Measurements from ENCODE around the gene C16orf87.

C16orf87 gene

DNA sequence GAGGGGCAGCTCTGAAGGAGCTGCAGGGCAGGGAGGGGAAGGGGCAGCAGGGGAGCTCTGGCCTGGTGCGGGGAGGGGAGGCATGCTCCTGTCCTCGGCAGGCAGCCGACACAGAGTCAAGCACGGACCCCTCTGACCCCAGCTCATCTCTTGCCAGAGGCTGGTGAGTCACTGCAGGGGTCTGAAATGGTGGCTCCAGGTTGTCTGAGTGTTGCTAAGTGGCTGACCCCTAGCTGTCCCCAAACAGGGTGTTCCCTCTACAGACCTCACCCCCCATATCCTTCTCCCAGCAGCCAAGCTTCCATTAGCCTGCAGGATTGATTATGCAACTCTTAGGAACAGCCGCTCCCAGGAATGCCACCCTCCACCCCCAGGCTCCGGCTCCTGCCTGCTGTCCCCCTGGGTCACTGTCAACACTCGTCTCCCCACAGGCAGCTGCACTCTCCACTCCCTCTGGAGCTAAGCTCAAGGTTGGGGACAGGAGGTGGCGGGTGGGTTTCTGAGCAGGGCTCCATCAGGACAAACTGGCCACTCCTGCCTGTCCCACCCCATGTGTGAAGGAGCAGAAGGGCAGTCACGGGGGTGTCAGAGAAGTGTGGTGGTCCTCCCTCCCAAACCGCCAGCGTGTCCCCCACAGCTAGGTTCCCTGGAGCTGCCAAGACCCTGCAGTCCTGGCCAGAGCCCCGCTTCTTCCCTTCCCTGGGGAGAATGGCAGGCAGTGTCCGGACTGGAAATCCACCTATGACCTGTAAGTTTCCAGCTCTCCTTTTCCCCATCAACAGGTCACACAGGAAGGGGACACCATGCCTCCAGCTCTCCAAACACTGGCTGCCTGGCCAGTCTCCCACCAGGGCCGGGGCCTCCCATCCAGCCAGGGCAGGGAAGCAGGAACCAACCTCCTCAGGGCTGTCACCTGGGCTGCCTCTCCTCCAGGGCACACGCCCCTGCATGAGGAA, 83.9 kb downstream of the C16orf87 start:
- no peak for ATAC-seq

More for the DNA sequence above, 83.9 kb downstream of the C16orf87 start:
- TF ChIP-seq TOX (CRISPR knock-in tag; IDR thresholded peaks at IDR 0.05; ENCODE audit: borderline replicate concordance), result no peak
- no peak for TF ChIP-seq OSR1 (CRISPR knock-in tag; IDR thresholded peaks at IDR 0.05)
- no peak for TF ChIP-seq TCF4 (CRISPR knock-in tag; IDR thresholded peaks at IDR 0.05; ENCODE audit: borderline replicate concordance)
- TF ChIP-seq ZNF565 (CRISPR knock-in tag; conservative IDR thresholded peaks at IDR 0.05; ENCODE audit: low read depth), result no peak
- TF ChIP-seq ISL1 (CRISPR knock-in tag; IDR thresholded peaks at IDR 0.05), result no peak
- no peak for TF ChIP-seq ARNTL (CRISPR knock-in tag; IDR thresholded peaks at IDR 0.05; ENCODE audit: borderline replicate concordance, low read depth)
